C4-2B (cell line): Measurements from ENCODE around the gene ABHD12B.
"Not testable (repeated sequence)": the region's sequence is repeated elsewhere in the genome, so short reads cannot be mapped to it uniquely, and the experiment has no call there.

Experiments
- H3K27ac ChIP-seq: fragments of 450-650 bp; 2 replicates; pipeline ENCODE4 v1.5.1; 2017
- ZFX ChIP-seq: fragments of 450-650 bp; IDR thresholded peaks from 2 replicates; pipeline ENCODE4 v1.6.1; 2017
- TF ChIP-seq, protein P1 (sequence below): fragments of 450-650 bp; conservative IDR thresholded peaks from 2 replicates; pipeline ENCODE4 v1.5.1; 2017; ENCODE audit warnings: mild to moderate bottlenecking

Gene ABHD12B

DNA sequence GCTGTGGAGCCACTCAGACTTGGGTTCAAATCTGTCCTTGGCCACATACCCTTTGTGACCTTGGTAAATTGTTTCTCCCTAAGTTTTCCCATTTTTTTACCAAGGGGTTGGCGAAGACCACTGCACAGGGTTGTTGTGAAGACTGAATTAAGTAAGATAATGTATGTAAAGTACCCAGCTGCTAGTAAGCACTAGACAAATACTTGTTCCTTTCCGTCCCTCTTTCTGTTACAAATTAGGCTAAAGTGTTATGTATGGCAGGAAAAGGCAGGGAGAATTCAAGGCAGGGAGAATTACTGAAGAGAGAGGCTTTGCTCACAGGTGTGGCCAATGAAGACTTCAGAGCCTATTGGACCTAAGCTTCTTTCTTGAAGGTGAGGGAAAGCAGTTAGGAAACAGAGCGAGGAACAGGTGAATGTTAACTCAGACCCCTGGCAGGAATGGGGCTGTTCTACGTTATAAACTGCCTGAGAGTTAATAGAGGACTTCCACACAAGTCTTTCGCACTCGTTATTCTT, 25.9 kb downstream of the ABHD12B start:
- no peak overlapping the region for H3K27ac ChIP-seq
- TF ChIP-seq ZFX, result no peak
- TF ChIP-seq, protein P1, sequence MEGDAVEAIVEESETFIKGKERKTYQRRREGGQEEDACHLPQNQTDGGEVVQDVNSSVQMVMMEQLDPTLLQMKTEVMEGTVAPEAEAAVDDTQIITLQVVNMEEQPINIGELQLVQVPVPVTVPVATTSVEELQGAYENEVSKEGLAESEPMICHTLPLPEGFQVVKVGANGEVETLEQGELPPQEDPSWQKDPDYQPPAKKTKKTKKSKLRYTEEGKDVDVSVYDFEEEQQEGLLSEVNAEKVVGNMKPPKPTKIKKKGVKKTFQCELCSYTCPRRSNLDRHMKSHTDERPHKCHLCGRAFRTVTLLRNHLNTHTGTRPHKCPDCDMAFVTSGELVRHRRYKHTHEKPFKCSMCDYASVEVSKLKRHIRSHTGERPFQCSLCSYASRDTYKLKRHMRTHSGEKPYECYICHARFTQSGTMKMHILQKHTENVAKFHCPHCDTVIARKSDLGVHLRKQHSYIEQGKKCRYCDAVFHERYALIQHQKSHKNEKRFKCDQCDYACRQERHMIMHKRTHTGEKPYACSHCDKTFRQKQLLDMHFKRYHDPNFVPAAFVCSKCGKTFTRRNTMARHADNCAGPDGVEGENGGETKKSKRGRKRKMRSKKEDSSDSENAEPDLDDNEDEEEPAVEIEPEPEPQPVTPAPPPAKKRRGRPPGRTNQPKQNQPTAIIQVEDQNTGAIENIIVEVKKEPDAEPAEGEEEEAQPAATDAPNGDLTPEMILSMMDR, result no peak

DNA sequence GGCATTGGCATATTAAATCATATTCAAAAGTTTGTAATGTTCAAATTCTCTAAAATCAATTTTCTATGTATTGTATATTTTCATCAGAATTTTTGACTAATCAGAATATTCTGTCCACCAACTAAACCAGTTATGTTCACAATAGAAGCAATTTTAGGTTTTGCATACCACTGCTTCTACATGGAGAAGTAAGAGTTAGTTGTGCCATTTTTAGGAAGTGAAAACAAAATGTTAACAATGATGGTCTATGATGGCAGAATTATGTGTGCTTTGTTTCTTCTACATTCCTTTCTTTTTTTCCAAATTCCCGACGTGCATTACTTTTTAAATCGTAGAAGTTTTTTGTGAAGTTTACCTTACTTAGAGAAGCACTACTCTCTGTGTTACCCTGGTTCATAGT, 29.5 kb downstream of the ABHD12B start:
- TF ChIP-seq ZFX, result no peak
- TF ChIP-seq, protein P1, result no peak
- no peak overlapping the region for H3K27ac ChIP-seq

DNA sequence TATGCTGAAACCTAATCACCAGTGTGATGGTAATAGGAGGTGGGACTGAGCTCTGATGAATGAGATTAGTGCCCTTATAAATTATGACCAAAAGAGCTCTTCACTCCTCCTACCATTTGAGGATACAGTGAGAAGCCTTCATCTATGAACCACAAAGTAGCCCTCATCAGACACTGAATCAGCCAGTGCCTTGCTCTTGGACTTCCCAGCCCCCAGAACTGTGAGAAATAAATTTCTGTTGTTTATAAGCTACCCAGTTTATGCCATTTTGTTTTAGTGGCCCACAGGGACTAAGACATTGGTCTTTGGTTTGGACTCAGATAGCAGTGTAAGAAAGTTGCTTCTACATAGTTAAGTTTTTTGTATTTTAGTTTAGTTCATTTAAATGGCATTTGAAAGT, 32.9 kb downstream of the ABHD12B start:
- TF ChIP-seq, protein P1, result no peak
- no peak for TF ChIP-seq ZFX
- no peak overlapping the region for H3K27ac ChIP-seq

DNA sequence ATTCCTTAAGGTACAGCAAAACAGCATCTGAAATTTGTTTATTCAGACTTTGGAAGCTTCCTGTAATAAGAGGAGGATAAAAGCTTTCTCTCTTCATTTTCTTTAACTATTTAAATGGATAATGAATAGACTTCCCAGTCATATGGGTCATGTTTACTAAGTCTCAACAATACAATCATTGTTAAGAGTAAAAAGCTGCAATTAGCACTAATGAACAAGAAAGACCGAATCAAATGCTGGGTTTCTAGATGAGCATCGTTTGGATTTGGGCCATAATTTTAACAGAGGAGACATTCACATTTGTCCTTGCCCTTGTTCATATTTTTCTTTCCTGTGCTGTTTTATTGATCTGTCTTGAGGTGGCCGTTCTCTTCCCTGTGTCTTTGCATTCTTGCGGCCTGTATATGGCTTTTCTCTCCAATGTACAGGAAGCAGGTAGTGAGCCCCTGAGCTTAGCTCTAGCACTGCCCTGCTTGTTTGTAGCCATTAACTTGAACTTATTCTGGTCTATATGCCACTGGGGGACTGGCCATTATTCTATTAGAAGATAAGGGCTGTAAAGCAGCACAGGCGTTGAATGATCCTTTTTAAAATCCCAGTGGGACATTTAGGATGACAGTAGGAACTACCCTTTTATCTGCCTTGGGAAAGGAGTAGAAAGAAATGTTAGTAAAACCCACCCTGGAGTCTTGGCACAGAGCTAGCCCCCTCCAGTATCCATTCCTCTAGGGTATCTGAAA, 34.6 kb downstream of the ABHD12B start:
- no peak overlapping the region for H3K27ac ChIP-seq
- TF ChIP-seq ZFX, result no peak
- TF ChIP-seq, protein P1, result no peak

DNA sequence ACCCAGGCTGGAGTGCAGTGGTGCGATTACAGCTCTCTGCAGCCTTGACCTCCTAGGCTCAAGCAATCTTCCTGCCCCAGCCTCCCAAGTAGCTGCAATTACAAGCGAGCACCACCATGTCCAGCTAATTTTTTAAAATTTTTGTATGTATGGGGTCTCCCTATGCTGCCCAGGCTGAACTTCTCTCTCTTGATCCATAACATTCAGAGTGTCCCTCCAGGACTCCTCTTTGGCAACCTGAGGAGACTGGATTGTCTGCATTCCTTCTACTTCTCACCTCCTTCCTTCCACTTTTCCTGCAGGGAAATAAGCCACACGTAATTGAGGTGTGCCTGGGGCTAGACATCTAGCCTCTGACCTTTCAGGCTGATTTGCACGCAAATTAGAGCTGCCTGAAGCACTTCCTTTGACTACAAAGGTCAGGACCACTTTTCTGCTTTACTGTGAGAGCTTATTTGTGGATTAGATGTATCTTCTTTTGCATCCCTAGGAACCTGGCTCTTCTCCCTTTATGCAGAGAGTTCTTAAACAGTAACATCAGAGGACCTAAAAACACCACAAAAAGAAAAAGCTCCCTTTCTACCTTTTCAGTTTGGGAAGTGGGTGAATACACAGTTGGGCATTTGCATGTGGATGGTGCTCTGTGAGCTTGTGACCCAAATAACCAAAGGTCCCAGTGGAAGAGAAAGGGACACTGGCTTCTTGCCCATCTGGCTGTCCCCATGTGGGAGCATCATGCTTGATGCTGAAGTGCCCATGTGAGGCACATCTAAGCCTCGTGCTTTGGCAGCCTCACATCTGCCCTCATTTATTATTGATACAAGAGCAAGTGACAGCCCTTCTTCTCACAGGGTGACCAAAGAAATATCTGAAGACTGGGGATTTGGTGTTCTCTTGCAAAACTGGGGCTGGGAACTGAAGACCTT, 38.9 kb downstream of the ABHD12B start:
- TF ChIP-seq, protein P1, result no peak
- no peak for TF ChIP-seq ZFX

DNA sequence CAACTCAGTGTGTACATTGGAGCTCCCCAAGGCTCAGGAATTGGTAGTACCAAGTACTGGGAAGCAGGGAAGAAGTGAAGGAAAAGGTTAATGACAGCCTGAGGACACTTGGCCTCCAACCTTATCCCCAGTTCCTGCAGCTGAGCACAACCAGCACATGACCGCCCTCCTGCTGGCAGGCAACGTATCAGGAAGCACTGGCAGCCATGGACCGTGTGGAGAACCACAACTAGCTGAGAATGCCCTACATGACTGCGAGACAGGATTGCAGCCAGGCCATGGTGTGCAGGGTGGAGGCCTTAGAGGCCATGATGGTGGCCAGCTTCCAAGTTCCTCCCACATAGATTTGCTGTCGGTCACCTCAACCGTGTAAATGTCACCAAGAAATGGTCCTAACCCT, 45.6 kb downstream of the ABHD12B start:
- no peak for TF ChIP-seq ZFX
- TF ChIP-seq, protein P1, result no peak
- no peak overlapping the region for H3K27ac ChIP-seq

More for the DNA sequence above, 38.9 kb downstream of the ABHD12B start:
- no peak overlapping the region for H3K27ac ChIP-seq

DNA sequence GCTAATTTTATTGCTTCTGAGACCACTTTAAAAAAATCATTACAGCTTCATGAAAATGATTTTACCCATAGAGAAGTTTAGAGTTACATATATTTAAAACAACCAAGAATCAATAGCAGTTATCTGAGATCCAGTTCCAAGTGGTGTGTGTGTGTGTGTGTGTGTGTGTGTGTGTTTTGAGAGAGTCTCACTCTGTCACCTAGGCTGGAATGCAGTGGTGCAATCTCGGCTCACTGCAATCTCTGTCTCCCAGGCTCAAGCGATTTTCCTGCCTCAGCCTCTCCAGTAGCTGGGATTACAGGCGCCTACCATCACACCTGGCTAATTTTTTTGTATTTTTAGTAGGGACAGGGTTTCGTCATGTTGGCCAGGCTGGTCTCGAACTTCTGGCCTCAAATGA, 47.7 kb downstream of the ABHD12B start:
- not testable (repeated sequence) for H3K27ac ChIP-seq
